WERI-Rb-1 (cell line): ENCODE results near the gene TCP11.

ENCODE experiments used
- DNase-seq: peaks from one replicate; pipeline ENCODE4 v3.0.0-alpha.2; 2020
- H3K27ac ChIP-seq: fragments of 250-450 bp; sonication (Bioruptor Pico); 2 replicates; pipeline ENCODE4 v1.5.1; 2020; ENCODE audit warnings: mild to moderate bottlenecking, moderate library complexity
- H3K27me3 ChIP-seq: fragments of 250-450 bp; sonication (Bioruptor Pico); 2 replicates; pipeline ENCODE4 v1.5.1; 2021; ENCODE audit warnings: mild to moderate bottlenecking, low read depth, moderate library complexity; ENCODE audit not compliant: insufficient read depth, severe bottlenecking
- H3K36me3 ChIP-seq: fragments of 250-450 bp; sonication (Bioruptor Pico); 2 replicates; pipeline ENCODE4 v1.5.1; 2020; ENCODE audit warnings: mild to moderate bottlenecking, moderate library complexity
- H3K4me3 ChIP-seq: 2 replicates; pipeline ENCODE4 v1.5.1; 2011; ENCODE audit warnings: low read depth, mild to moderate bottlenecking, control low read depth, low read length
- H3K9me3 ChIP-seq: fragments of 250-450 bp; sonication (Bioruptor Pico); 2 replicates; pipeline ENCODE4 v1.5.1; 2021; ENCODE audit warnings: mild to moderate bottlenecking, moderate library complexity; ENCODE audit not compliant: severe bottlenecking
- TF ChIP-seq, protein P1 (sequence below): IDR thresholded peaks from 2 replicates; pipeline ENCODE4 v1.5.1; 2011; ENCODE audit warnings: low read depth, mild to moderate bottlenecking, control low read depth, inconsistent platforms, low read length

The TCP11 gene

DNA sequence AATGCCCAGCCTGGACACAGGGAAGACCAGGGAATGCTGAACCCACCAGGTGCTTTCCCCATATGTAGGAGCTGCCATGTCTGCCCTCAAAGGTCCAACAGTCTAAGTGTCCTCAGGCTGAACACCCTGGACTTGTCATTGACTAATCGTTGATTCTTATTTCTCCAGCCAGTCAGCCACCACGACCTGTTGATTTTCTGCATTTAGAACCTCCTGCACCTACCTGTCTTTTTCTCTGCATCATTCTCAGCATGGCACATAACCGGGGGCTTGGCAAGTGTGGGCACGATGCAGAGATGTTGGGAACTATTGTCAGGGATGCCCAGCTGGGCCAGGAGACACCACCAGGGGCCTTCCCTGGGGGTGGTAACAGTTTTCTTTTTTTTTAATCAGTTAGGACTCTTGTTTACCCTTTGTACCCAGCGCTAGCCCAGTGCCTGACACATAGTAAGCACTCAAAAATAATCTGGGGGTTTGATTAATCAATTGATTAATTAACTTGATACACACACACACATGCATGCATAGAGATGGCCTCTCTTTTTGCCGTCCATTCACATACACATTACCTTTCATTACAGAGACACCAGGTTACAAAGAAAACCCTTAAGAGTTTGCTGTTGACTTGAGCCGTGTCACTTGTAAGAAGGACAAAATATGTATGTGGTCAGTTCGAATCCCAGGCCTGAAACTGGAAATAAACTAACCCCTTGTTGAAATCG, 43.6 kb upstream of the TCP11 start:
- no peaks in the 10 kb centered on the region for H3K9me3 ChIP-seq
- H3K36me3 ChIP-seq, result no peaks in the 10 kb centered on the region
- H3K4me3 ChIP-seq, result no peak overlapping the region
- DNase-seq, result no peak
- no peaks in the 10 kb centered on the region for H3K27me3 ChIP-seq
- TF ChIP-seq, protein P1, sequence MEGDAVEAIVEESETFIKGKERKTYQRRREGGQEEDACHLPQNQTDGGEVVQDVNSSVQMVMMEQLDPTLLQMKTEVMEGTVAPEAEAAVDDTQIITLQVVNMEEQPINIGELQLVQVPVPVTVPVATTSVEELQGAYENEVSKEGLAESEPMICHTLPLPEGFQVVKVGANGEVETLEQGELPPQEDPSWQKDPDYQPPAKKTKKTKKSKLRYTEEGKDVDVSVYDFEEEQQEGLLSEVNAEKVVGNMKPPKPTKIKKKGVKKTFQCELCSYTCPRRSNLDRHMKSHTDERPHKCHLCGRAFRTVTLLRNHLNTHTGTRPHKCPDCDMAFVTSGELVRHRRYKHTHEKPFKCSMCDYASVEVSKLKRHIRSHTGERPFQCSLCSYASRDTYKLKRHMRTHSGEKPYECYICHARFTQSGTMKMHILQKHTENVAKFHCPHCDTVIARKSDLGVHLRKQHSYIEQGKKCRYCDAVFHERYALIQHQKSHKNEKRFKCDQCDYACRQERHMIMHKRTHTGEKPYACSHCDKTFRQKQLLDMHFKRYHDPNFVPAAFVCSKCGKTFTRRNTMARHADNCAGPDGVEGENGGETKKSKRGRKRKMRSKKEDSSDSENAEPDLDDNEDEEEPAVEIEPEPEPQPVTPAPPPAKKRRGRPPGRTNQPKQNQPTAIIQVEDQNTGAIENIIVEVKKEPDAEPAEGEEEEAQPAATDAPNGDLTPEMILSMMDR, result no peak
- no peak overlapping the region for H3K27ac ChIP-seq

DNA sequence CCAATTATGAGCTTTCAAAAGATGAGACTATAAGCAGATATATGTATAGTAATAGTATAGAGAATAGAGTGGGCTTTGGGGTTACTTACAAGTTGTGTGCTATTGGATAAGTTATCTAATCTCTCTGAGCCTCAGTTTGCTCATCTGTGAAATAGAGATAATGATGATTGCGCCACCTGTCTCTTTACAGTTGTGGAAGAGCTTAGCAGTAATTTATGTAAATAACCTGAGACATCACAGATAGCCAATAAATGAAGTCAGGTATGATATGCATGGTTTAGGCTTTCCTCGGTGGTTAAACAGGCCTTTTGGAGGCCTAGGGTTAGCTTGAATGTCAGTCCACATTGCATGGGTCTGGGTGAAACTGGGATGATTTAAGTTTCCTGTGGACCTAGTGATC, 42.8 kb upstream of the TCP11 start:
- DNase-seq, result no peak
- H3K27me3 ChIP-seq, result no peaks in the 10 kb centered on the region
- TF ChIP-seq, protein P1, result no peak
- H3K27ac ChIP-seq, result no peak overlapping the region
- no peaks in the 10 kb centered on the region for H3K9me3 ChIP-seq
- no peaks in the 10 kb centered on the region for H3K36me3 ChIP-seq
- no peak overlapping the region for H3K4me3 ChIP-seq

DNA sequence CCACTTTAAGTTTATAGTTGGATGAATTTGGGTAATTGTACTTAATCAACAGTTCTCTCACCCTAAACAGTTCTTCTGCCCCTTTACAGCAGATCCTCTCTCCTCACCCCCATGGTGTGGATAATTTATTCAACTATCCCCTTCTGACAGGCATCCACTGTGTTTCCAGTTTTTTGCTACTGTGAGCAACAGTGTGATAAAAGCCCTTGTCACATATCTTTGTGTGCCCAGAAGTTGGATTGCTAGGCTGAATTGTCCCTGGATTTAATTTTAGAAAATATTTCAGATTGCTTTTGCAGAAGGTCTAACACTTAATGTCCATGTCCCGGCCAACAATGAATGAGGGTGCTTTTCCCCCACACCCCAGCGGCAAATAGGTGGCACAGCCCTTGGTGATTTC, 42.1 kb upstream of the TCP11 start:
- no peak for DNase-seq
- no peaks in the 10 kb centered on the region for H3K9me3 ChIP-seq
- no peaks in the 10 kb centered on the region for H3K36me3 ChIP-seq
- TF ChIP-seq, protein P1, result no peak
- no peak overlapping the region for H3K27ac ChIP-seq
- no peak overlapping the region for H3K4me3 ChIP-seq
- no peaks in the 10 kb centered on the region for H3K27me3 ChIP-seq

DNA sequence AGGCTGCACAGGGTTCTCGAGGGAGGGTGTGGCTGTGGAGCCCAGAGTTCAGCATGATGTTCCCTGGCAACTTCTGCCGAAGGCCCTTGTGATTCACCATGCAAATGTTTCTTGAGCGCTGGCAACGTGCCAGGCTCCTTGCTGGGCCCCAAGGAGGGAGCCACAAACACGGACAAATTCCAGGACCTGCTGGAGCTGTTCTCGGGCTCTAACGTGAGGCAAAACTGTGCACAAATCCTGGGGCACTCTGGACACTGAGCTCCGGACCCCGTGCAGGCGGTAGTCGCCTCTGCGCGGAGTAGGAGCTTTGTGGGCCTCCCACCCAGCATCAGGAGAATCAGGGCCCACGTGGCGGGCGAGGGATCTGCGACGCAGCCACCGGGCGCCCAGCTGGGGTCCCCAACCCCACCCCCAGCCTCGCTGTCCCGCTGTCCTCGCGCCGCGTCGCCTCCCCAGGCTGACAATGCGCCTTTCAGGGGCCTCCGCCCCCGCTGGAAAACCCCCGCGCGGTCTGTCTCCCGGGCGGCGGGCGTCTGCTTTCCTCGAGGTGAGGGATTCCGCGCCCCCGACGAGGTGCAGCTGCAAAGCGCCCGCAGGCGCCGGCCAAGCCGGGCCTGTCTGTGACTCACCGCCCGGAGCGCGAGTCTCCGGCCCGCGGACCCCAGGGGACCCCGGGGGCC, 40.9 kb upstream of the TCP11 start:
- TF ChIP-seq, protein P1, result no peak
- Histone ChIP-seq H3K4me3 (no peak overlapping the region), H3K9me3 (no peaks in the 10 kb centered on the region), H3K27ac (no peak overlapping the region), H3K27me3 (no peaks in the 10 kb centered on the region), H3K36me3 (no peaks in the 10 kb centered on the region)
- DNase-seq, result no peak

DNA sequence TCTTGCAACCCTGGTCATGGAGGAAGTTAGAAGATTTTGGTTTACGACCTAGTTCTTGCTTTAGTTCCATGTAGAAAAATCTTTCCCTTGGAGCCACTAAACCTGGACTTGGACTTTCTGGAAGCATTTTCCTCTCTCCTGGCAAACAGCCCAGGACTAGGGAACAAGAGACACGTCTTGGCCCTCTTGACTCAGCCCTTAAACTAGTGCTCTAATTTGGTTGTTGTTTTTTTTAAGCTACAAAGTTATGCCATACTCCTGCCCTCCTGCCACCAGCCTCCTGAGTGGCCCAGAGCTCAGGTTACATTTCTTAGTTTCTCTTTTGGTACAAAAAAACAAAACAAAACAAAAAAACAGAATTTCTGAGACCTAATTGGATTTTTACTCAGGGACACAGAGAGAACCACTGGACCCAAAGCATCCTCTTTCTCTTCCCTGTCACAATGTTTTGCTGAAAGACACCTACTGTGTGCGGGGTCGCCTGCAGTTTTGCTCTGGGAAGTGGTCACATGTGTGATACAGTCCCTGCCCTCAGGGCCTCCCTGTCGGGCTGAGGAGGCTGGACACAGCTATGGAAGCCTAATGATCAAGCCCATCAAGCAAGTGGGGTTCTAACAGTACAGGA, 40.3 kb upstream of the TCP11 start:
- Histone ChIP-seq H3K36me3 (no peaks in the 10 kb centered on the region), H3K4me3 (no peak overlapping the region), H3K27me3 (no peaks in the 10 kb centered on the region), H3K9me3 (no peaks in the 10 kb centered on the region), H3K27ac (no peak overlapping the region)
- TF ChIP-seq, protein P1, result no peak
- DNase-seq, result no peak
